ENCODE measurements around the gene FANCF.

- peak in 2 of 6 experiments; percentile 16 to 21 for TF ChIP-seq CTCF (IDR thresholded peaks at IDR 0.05)
- no peak for TF ChIP-seq POLR2A (IDR thresholded peaks at IDR 0.05)
Measured at GRCh38 chr11:22633354-22633902, 7.8 kb upstream of the FANCF start.

Data from Peyer's patch (tissue), 4 donors.